MG63 (cell line): Measurements from ENCODE around the gene TCN1. TPM values are rescaled to one million over a fixed set of nuclear protein-coding genes. Genes with fewer than 3 reads are reported as not detected.
"Not testable (repeated sequence)": the region's sequence is repeated elsewhere in the genome, so short reads cannot be mapped to it uniquely, and the experiment has no call there.

ENCODE experiments used
- DNase-seq: peaks from one replicate; pipeline ENCODE4 v3.0.0-alpha.2; 2020
- H3K27me3 ChIP-seq: fragments of 250-450 bp; sonication (Bioruptor Pico); 2 replicates; pipeline ENCODE4 v1.5.1; 2020; ENCODE audit warnings: mild to moderate bottlenecking, moderate library complexity
- H3K36me3 ChIP-seq: fragments of 250-450 bp; sonication (Bioruptor Pico); 2 replicates; pipeline ENCODE4 v1.5.1; 2020; ENCODE audit warnings: mild to moderate bottlenecking, moderate library complexity
- H3K4me3 ChIP-seq: fragments of 250-450 bp; sonication (Bioruptor Pico); 2 replicates; pipeline ENCODE4 v1.5.1; 2020; ENCODE audit warnings: mild to moderate bottlenecking, moderate library complexity
- H3K9me3 ChIP-seq: fragments of 250-450 bp; sonication (Bioruptor Pico); 2 replicates; pipeline ENCODE4 v1.5.1; 2020; ENCODE audit warnings: mild to moderate bottlenecking, moderate library complexity
- total RNA-seq: library from RNA; depleted of rRNA; stranded (reverse); fragments of >200 nt; shearing (Covaris generic); gene quantifications from 2 replicates; pipeline ENCODE4 v1.2.3, GENCODE V29; 2014; ENCODE audit warnings: low replicate concordance

The TCN1 gene
- total RNA-seq, 1 experiment from 2014 or later: not detected

DNA sequence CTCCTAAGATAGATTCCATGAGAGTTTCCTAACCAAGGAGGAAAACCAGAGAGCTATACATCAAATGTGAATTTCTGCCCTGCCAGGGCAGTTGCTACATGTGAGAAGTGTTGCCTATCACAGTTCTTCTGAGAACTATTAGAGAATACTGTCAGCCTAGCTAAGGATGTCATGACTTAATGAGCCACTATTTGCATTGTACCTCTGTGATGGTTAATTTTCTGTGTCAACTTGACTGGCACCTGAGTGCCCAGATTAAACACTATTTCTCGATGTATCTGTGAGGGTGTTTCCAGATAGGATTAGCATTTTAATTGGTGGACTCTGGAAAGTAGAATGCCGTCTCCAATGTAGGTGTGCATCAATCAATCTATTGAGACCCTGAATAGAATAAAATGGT is 1.7 kb upstream of the TCN1 start:
- H3K36me3 ChIP-seq: no peaks in the 10 kb centered on the region
- H3K27me3 ChIP-seq: no peaks in the 10 kb centered on the region
- peaks cover 5% of the 10 kb centered on the region for H3K9me3 ChIP-seq
- no peak for DNase-seq
- H3K4me3 ChIP-seq: no peak overlapping the region

GRCh38 chr11:59866836-59867235 is 549 bp upstream of the TCN1 start:
- Histone ChIP-seq H3K9me3 (peaks cover 5% of the 10 kb centered on the region), H3K27me3 (no peaks in the 10 kb centered on the region), H3K4me3 (no peak overlapping the region), H3K36me3 (no peaks in the 10 kb centered on the region)
- no peak for DNase-seq

- Histone ChIP-seq H3K4me3 (no peak overlapping the region), H3K27me3 (no peaks in the 10 kb centered on the region), H3K36me3 (no peaks in the 10 kb centered on the region), H3K9me3 (no peaks in the 10 kb centered on the region)
- no peak for DNase-seq
These were observed 1.3 kb downstream of the TCN1 start for GRCh38 chr11:59865031-59865430.

DNA sequence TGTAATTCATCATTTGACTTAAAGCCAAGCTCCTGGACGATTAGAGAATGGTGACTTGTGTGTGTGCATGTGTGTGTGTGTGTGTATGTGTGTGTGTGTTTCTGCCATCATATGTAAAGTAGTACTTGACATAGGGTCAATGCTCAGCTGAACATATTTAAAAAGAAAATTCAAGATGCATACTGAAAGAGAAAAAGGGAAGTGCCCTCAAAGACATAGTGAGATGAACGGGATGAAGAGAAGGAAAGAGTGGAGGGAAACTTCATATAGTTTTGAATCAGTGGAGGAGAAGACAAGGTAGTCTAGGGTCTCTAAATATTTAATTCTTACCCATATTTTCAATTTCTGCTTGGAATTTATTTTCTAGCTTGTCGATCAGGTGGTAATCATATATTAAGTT is 4.0 kb downstream of the TCN1 start:
- DNase-seq: no peak
- Histone ChIP-seq H3K27me3 (no peaks in the 10 kb centered on the region), H3K4me3 (no peak overlapping the region), H3K9me3 (no peaks in the 10 kb centered on the region), H3K36me3 (no peaks in the 10 kb centered on the region)

DNA sequence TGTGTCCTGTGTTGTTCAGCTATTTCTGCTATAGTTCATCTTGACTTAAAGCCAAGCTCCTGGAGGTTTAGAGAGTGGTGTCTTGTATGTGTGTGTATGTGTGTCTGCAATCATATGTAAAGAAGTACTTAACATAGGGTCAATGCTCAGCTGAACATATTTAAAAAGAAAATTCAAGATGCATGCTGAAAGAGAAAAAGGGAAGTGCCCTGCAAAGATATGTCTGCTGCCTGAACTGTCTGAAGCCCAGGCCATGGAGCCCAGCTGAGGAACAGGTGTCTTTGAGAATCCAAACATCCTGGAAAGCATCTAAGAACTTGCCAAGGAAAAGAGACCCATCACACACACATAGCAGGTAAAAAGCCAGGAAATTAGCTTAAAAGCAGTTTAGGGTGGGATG is 6.6 kb downstream of the TCN1 start:
- Histone ChIP-seq H3K27me3 (no peaks in the 10 kb centered on the region), H3K4me3 (no peak overlapping the region), H3K9me3 (no peaks in the 10 kb centered on the region), H3K36me3 (no peaks in the 10 kb centered on the region)
- no peak for DNase-seq

DNA sequence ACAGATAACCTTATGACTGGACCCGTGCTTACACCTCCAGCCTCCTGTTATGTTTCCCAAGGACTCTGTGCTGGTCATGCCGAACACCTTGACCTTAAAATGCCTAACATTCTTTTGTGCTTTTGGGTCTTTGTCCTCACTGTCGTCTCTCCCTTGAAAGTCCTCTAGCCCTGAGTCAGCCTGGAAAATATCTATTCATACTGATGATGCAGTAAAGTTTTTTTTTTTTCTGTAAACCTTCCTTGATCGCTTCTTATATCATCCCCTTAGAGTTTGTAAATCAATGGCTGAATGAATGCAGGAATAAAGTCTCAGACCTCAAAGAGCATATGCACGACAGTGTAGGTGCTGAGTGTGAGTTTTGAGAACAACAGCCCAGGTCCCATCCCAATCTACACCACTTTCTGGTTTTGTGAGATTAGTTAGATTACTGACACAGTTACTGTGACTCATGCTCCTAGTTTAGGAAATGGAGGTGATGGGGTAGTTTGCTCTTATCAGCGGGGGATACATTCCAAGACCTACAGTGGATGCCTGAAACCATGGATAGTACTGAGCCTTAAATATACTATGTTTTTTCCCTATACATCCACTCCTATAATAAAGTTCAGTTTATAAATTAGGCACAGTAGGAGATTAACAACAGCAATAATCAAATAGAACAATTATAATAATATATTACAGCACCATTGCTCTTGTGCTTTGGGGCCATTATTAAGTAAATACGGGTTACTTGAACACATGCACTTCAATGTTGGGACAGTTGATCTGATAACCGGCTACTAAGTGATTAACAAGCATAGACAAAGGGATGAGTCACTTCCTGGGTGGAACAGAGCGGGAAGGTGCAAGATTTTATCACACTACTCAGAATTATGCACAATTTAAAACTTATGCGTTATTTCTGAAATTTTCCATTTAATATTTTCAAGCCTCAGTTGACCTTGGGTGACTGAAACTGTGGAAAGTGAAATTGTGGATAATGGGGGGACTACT is 8.6 kb downstream of the TCN1 start:
- no peak for DNase-seq
- Histone ChIP-seq H3K36me3 (no peaks in the 10 kb centered on the region), H3K27me3 (no peaks in the 10 kb centered on the region), H3K4me3 (no peak overlapping the region), H3K9me3 (no peaks in the 10 kb centered on the region)

GRCh38 chr11:59854871-59855270 is 11.4 kb downstream of the TCN1 start:
- no peak overlapping the region for H3K4me3 ChIP-seq
- H3K36me3 ChIP-seq: no peaks in the 10 kb centered on the region
- H3K9me3 ChIP-seq: 0 out of 2 replicates have a peak, but pooled peaks cover 2% of the 10 kb centered on the region
- no peaks in the 10 kb centered on the region for H3K27me3 ChIP-seq
- no peak for DNase-seq

DNA sequence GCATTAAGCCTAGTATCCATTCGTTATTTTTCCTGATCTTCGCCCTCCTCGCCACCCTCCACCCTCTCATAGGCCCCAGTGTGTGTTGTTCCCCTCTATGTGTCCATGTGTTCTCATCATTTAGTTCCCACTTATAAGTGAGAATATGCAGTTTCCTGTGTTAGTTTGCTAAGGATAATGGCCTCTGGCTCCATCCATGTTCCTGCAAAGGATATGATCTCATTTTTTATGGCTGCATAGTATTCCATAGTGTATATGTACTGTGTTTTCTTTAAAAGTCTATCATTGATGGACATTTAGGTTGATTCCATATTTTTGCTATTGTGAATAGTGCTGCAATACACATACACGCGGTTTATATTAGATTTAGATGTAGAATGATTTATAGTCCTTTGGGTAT is 14.9 kb downstream of the TCN1 start:
- not testable (repeated sequence) for DNase-seq, H3K9me3 ChIP-seq, H3K27me3 ChIP-seq, H3K4me3 ChIP-seq, H3K36me3 ChIP-seq

GRCh38 chr11:59849551-59849950 is 16.7 kb downstream of the TCN1 start:
- not testable (repeated sequence) for H3K4me3 ChIP-seq, DNase-seq, H3K27me3 ChIP-seq, H3K36me3 ChIP-seq, H3K9me3 ChIP-seq

- Histone ChIP-seq H3K4me3 (no peak overlapping the region), H3K36me3 (no peaks in the 10 kb centered on the region), H3K27me3 (no peaks in the 10 kb centered on the region), H3K9me3 (0 out of 2 replicates have a peak, but pooled peaks cover 2% of the 10 kb centered on the region)
- DNase-seq: no peak
These were observed 17.2 kb downstream of the TCN1 start for GRCh38 chr11:59849129-59849528.

GRCh38 chr11:59848439-59848838 is 17.8 kb downstream of the TCN1 start:
- not testable (repeated sequence) for H3K36me3 ChIP-seq, DNase-seq, H3K4me3 ChIP-seq

DNA sequence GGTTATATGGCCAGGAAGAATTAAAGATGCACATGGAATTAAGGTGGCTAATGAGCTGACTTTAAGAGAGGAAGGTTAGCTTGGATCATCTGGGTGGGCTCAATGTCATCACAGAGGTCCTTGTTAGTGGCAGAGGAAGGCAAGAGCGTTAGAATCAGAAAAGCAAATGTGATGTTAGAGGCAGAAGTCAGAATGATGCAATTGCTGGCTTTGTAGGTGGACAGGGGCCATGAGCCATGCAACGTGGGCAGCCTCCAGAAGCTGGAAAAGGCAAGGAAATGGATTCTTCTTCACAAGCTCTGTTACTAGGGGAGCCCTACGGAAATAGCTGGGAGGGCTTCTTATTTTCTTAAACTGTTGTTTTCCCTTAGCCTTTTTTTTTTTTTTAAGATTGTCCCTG is 18.7 kb downstream of the TCN1 start:
- H3K36me3 ChIP-seq: no peaks in the 10 kb centered on the region
- no peaks in the 10 kb centered on the region for H3K27me3 ChIP-seq
- H3K4me3 ChIP-seq: no peak overlapping the region
- DNase-seq: no peak
- 0 out of 2 replicates have a peak, but pooled peaks cover 2% of the 10 kb centered on the region for H3K9me3 ChIP-seq

More at GRCh38 chr11:59848439-59848838, 17.8 kb downstream of the TCN1 start:
- H3K27me3 ChIP-seq, H3K9me3 ChIP-seq: not testable (repeated sequence)

DNA sequence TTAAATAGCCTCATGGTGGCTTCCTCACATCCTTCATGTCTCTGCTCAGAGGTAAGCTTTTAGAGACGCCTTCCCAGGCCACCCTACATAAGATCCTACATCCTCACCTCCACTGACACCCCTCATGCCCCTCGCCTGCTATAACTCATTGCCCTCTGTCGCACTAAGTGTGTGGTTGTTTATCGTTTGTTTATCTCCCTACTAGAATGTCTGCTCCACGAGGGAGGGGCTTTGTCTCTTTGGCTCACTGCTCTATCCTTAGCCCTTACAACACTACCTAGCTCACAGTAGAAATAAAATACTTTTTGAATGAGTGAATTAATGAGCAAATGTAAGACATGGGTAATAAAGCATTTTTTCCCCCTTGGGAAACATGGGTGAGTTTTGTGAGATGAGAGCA is 19.7 kb downstream of the TCN1 start:
- H3K4me3 ChIP-seq: no peak overlapping the region
- DNase-seq: no peak
- no peaks in the 10 kb centered on the region for H3K36me3 ChIP-seq
- no peaks in the 10 kb centered on the region for H3K27me3 ChIP-seq
- H3K9me3 ChIP-seq: 0 out of 2 replicates have a peak, but pooled peaks cover 2% of the 10 kb centered on the region

GRCh38 chr11:59845399-59845798 is 20.9 kb downstream of the TCN1 start, which contains the start of gene CBLIF:
Gene CBLIF, minus strand, starts transcription at chr11:59845499. Its CDS starts 46 bp downstream, at chr11:59845453.
- H3K36me3 ChIP-seq: no peaks in the 10 kb centered on the region
- no peaks in the 10 kb centered on the region for H3K27me3 ChIP-seq
- DNase-seq: no peak
- no peak within 1 kb of the TSS for H3K4me3 ChIP-seq
- H3K9me3 ChIP-seq: no peaks in the 10 kb centered on the region

GRCh38 chr11:59842316-59842715 is 24.0 kb downstream of the TCN1 start:
- DNase-seq: no peak
- no peaks in the 10 kb centered on the region for H3K9me3 ChIP-seq

GRCh38 chr11:59841514-59841913 is 24.8 kb downstream of the TCN1 start:
- DNase-seq: no peak
- Histone ChIP-seq H3K27me3 (no peaks in the 10 kb centered on the region), H3K36me3 (no peaks in the 10 kb centered on the region), H3K9me3 (no peaks in the 10 kb centered on the region), H3K4me3 (no peak overlapping the region)

More at GRCh38 chr11:59842316-59842715, 24.0 kb downstream of the TCN1 start:
- no peaks in the 10 kb centered on the region for H3K36me3 ChIP-seq
- H3K4me3 ChIP-seq: no peak overlapping the region
- H3K27me3 ChIP-seq: no peaks in the 10 kb centered on the region

DNA sequence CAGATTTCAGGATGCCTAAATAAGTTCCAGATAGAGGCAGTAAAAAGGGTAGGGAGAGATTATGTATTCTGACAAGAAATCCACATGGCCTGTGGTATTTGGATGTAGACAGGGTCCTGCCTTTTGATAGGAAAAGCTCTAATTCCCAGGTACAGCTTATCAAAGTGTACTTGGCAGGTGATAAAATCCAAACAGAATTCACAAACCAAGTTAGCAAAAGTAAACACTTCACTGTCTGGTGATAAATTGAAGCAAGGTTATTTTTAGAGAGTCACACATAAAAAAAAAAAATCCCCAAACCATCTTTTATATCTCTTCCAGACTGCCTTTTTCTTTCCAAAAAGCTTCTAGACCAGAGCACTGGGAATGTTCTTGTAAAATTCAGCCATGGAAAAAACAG is 26.7 kb downstream of the TCN1 start:
- Histone ChIP-seq H3K4me3 (no peak overlapping the region), H3K27me3 (no peaks in the 10 kb centered on the region), H3K36me3 (no peaks in the 10 kb centered on the region), H3K9me3 (no peaks in the 10 kb centered on the region)
- DNase-seq: no peak

DNA sequence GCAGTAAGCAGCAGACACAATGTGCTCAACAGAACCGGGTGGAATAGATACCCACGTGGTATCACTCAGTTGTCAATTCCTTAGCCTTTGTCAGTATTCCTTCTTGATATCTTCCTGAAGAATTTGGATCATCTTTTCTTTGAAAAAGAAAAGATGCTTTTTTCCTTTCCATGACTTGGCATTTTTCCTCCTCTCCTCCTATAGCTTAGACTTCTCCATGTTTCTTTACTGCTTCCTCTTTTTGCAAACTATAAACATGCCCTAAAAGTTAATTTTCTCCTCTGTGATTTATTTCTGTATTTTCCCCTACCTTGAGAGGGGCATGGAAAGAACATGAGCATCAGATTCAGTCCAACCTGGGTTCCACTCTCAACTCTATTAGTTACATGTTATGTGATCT is 32.7 kb downstream of the TCN1 start:
- DNase-seq: no peak
- Histone ChIP-seq H3K36me3 (no peaks in the 10 kb centered on the region), H3K27me3 (no peaks in the 10 kb centered on the region), H3K9me3 (no peaks in the 10 kb centered on the region), H3K4me3 (no peak overlapping the region)
